OCI-LY1 (cell line): Measurements from ENCODE around the gene RNF169.

Experiments used
- H2AFZ ChIP-seq: fragments of 200-600 bp; sonication (generic), shearing (Covaris generic); 2 replicates; pipeline ENCODE4 v1.6.0; 2014; ENCODE audit warnings: antibody characterized with exemption, mild to moderate bottlenecking, low read length
- H3F3A ChIP-seq: fragments of 200-600 bp; sonication (generic), shearing (Covaris generic); 2 replicates; pipeline ENCODE4 v1.6.0; 2014; ENCODE audit warnings: mild to moderate bottlenecking, antibody characterized with exemption, low read length, moderate library complexity; ENCODE audit not compliant: insufficient read depth
- H3K27ac ChIP-seq: fragments of 200-600 bp; sonication (generic); 2 replicates; pipeline ENCODE4 v1.5.1; 2014; ENCODE audit warnings: low read length, mixed run types, mild to moderate bottlenecking, low read depth; ENCODE audit not compliant: poor library complexity, severe bottlenecking
- H3K27me3 ChIP-seq: fragments of 200-600 bp; sonication (generic); 2 replicates; pipeline ENCODE4 v1.6.0; 2014; ENCODE audit warnings: antibody characterized with exemption, mild to moderate bottlenecking, low read length, moderate library complexity; ENCODE audit not compliant: insufficient read depth
- H3K36me3 ChIP-seq: fragments of 200-600 bp; sonication (generic); 2 replicates; pipeline ENCODE4 v1.6.1; 2014; ENCODE audit warnings: mild to moderate bottlenecking, antibody characterized with exemption, low read length, moderate library complexity, mixed read lengths; ENCODE audit not compliant: insufficient read depth
- H3K4me1 ChIP-seq: fragments of 200-600 bp; sonication (generic); 2 replicates; pipeline ENCODE4 v1.5.1; 2014; ENCODE audit warnings: mild to moderate bottlenecking, low read length, moderate library complexity; ENCODE audit not compliant: insufficient read depth, severe bottlenecking
- H3K4me2 ChIP-seq: fragments of 200-600 bp; sonication (generic), shearing (Covaris generic); 2 replicates; pipeline ENCODE4 v1.6.1; 2014; ENCODE audit warnings: low read length
- H3K4me3 ChIP-seq: fragments of 200-600 bp; sonication (generic); 2 replicates; pipeline ENCODE4 v1.5.1; 2014; ENCODE audit warnings: low read length, low read depth, mild to moderate bottlenecking, mixed read lengths; ENCODE audit not compliant: poor library complexity, severe bottlenecking
- H3K79me2 ChIP-seq: fragments of 200-600 bp; shearing (Covaris generic); 2 replicates; pipeline ENCODE4 v1.6.1; 2016; ENCODE audit warnings: mixed run types, low read length, mixed read lengths; ENCODE audit not compliant: insufficient read depth
- H3K9ac ChIP-seq: fragments of 200-600 bp; sonication (generic), shearing (Covaris generic); 2 replicates; pipeline ENCODE4 v1.6.1; 2014; ENCODE audit warnings: mild to moderate bottlenecking, low read length, mixed read lengths
- H3K9me2 ChIP-seq: fragments of 200-600 bp; sonication (generic), shearing (Covaris generic); 2 replicates; pipeline ENCODE4 v1.6.1; 2014; ENCODE audit warnings: low read depth, mild to moderate bottlenecking, low read length, mixed read lengths
- H3K9me3 ChIP-seq: fragments of 200-600 bp; shearing (Covaris generic); 2 replicates; pipeline ENCODE4 v1.6.1; 2014; ENCODE audit warnings: low read length, mixed read lengths
- H4K20me1 ChIP-seq: fragments of 200-600 bp; sonication (generic), shearing (Covaris generic); 2 replicates; pipeline ENCODE4 v1.6.0; 2016; ENCODE audit warnings: mild to moderate bottlenecking, low read length; ENCODE audit not compliant: insufficient read depth
- EZH2 ChIP-seq: fragments of 200-600 bp; sonication (generic), shearing (Covaris generic); IDR thresholded peaks from 2 replicates; pipeline ENCODE4 v1.8.0; 2017; ENCODE audit warnings: borderline replicate concordance, mixed run types, mild to moderate bottlenecking, antibody characterized with exemption, low read length, moderate library complexity, mixed read lengths
- TF ChIP-seq, protein P1 (sequence below): fragments of 200-600 bp; sonication (generic), shearing (Covaris generic); IDR thresholded peaks from 2 replicates; pipeline ENCODE4 v1.5.1; 2017; ENCODE audit warnings: mild to moderate bottlenecking, antibody characterized with exemption, low read length, moderate library complexity, mixed read lengths

The RNF169 gene

GRCh38 chr11:74870485-74870884 lies 121.8 kb downstream of the RNF169 start:
- Histone ChIP-seq H3K27ac (no peak overlapping the region), H3K9me3 (peaks cover 20% of the 10 kb centered on the region), H3K9me2 (no peaks in the 10 kb centered on the region), H3K27me3 (no peaks in the 10 kb centered on the region), H3K4me2 (no peak overlapping the region), H3F3A (no peaks in the 10 kb centered on the region), H3K9ac (no peak overlapping the region), H3K36me3 (peaks cover 56% of the 10 kb centered on the region), H3K4me3 (no peak overlapping the region), H3K4me1 (no peaks in the 10 kb centered on the region), H4K20me1 (no peaks in the 10 kb centered on the region), H2AFZ (no peak overlapping the region), H3K79me2 (no peaks in the 10 kb centered on the region)
- TF ChIP-seq, protein P1, sequence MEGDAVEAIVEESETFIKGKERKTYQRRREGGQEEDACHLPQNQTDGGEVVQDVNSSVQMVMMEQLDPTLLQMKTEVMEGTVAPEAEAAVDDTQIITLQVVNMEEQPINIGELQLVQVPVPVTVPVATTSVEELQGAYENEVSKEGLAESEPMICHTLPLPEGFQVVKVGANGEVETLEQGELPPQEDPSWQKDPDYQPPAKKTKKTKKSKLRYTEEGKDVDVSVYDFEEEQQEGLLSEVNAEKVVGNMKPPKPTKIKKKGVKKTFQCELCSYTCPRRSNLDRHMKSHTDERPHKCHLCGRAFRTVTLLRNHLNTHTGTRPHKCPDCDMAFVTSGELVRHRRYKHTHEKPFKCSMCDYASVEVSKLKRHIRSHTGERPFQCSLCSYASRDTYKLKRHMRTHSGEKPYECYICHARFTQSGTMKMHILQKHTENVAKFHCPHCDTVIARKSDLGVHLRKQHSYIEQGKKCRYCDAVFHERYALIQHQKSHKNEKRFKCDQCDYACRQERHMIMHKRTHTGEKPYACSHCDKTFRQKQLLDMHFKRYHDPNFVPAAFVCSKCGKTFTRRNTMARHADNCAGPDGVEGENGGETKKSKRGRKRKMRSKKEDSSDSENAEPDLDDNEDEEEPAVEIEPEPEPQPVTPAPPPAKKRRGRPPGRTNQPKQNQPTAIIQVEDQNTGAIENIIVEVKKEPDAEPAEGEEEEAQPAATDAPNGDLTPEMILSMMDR: peak; percentile 64
- TF ChIP-seq EZH2: no peak

GRCh38 chr11:74871037-74871436 lies 122.4 kb downstream of the RNF169 start:
- H3K9me3 ChIP-seq: peaks cover 16% of the 10 kb centered on the region
- no peak overlapping the region for H3K9ac ChIP-seq
- H3K4me2 ChIP-seq: no peak overlapping the region
- no peak overlapping the region for H3K4me3 ChIP-seq
- H3K36me3 ChIP-seq: peaks cover 55% of the 10 kb centered on the region
- no peaks in the 10 kb centered on the region for H3K9me2 ChIP-seq
- H3K27ac ChIP-seq: no peak overlapping the region
- no peaks in the 10 kb centered on the region for H3K4me1 ChIP-seq
- TF ChIP-seq, protein P1: no peak
- TF ChIP-seq EZH2: no peak
- no peaks in the 10 kb centered on the region for H3K27me3 ChIP-seq
- H2AFZ ChIP-seq: no peak overlapping the region
- no peaks in the 10 kb centered on the region for H3K79me2 ChIP-seq
- no peaks in the 10 kb centered on the region for H4K20me1 ChIP-seq
- H3F3A ChIP-seq: no peaks in the 10 kb centered on the region

GRCh38 chr11:74877132-74877531 lies 128.5 kb downstream of the RNF169 start:
- TF ChIP-seq, protein P1: peak; percentile 43; the same call in 1 of the 2 replicates
- TF ChIP-seq EZH2: no peak
- Histone ChIP-seq H3K36me3 (peaks cover 22% of the 10 kb centered on the region), H2AFZ (no peak overlapping the region), H3K4me3 (no peak overlapping the region), H3K9me3 (peaks cover 6% of the 10 kb centered on the region; the same call in 1 of the 2 replicates), H4K20me1 (no peaks in the 10 kb centered on the region), H3K4me2 (no peak overlapping the region), H3F3A (no peaks in the 10 kb centered on the region), H3K9me2 (no peaks in the 10 kb centered on the region), H3K9ac (no peak overlapping the region), H3K27ac (no peak overlapping the region), H3K27me3 (no peaks in the 10 kb centered on the region), H3K79me2 (no peaks in the 10 kb centered on the region), H3K4me1 (no peaks in the 10 kb centered on the region)
